ENCODE data around the gene GALNT2. TPM values are rescaled to one million over a fixed set of nuclear protein-coding genes. Genes with fewer than 3 reads are reported as not detected.

The GALNT2 gene
- total RNA-seq, 1 experiment from 2014 or later, result 47.0 TPM

DNA sequence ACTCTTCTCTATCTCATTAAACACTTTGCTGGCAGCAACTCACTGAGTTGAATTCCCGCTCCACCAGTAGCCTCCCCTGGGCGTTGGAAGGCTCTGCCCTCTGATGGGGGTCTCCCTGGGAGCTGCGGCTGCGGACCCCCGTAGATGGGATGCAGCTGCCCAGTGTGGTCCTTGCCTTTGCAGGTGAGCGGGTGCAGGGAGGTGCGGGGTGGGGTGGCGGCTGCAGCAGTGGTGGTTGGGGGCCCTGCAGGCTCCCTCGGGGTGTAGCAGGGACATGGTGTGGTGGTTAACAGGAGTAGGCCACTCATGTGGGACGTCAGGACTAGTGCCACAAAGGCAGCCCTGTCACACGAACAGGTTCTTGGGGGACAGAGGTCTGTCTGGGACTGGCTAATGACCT, 42.0 kb downstream of the GALNT2 start:
- DNase-seq (ENCODE audit: extremely low read depth, low read depth), result no peak

GRCh38 chr1:230109895-230110667, 43.0 kb downstream of the GALNT2 start:
- DNase-seq (ENCODE audit: extremely low read depth, low read depth), result no peak

GRCh38 chr1:230110971-230111370, 43.9 kb downstream of the GALNT2 start:
- no peak for DNase-seq (ENCODE audit: extremely low read depth, low read depth)

DNA sequence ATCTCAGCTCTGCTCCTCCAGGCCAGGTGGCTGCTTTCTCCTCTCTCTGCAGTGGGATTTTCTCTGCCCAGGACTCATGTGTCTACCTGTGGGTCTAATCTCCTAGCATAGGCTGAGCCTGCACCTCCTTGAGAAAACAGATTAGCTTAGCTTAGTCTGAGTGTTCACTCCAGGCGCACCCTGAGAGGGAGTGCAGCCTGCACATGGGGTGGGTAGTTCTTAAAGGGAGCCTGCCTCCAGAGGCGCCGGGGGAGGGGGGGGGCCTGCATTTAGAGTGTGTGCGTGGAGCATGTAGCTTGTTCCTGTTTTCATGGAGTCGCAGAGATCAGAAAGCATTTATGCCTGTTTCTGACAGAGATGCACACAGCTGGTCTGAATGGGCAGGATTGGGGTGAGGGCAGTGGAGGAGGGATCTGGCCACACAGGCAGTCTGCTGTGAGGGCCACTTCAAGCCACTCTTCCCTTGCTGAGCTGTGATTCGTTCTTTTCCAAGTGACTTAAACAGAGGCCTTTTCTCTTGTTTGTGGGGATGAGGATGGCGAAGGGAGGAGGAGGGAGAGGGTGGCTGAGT, 45.2 kb downstream of the GALNT2 start:
- no peak for DNase-seq (ENCODE audit: extremely low read depth, low read depth)

DNA sequence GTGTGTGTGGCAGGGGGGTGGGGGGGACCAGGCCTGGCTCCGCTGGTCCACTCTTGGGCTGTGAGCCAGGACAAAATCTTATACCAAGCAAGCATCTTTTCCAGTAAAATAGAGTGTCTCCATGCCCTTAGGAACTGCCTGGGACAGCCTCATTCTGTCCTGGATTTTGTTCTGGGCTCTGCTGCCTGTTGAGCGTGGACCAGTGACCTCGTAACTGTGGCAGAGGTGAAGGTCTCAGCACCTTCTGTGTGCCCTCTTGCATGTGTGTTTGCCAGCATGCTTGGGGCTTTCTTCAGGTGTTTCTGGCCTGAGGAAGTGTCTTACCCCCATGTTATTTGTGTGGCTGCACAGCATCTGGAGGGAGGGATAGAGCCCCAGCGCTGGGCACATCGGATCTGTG, 45.7 kb downstream of the GALNT2 start:
- no peak for DNase-seq (ENCODE audit: extremely low read depth, low read depth)

- DNase-seq (ENCODE audit: extremely low read depth, low read depth), result no peak
Observed at GRCh38 chr1:230113235-230113592, 46.2 kb downstream of the GALNT2 start.

GRCh38 chr1:230113593-230114236, 46.7 kb downstream of the GALNT2 start:
- DNase-seq (ENCODE audit: extremely low read depth, low read depth), result peak; percentile 69

- no peak for DNase-seq (ENCODE audit: extremely low read depth, low read depth)
Observed at GRCh38 chr1:230114237-230114651, 47.2 kb downstream of the GALNT2 start.

- no peak for DNase-seq (ENCODE audit: extremely low read depth, low read depth)
Observed at GRCh38 chr1:230117694-230118093, 50.7 kb downstream of the GALNT2 start.

DNA sequence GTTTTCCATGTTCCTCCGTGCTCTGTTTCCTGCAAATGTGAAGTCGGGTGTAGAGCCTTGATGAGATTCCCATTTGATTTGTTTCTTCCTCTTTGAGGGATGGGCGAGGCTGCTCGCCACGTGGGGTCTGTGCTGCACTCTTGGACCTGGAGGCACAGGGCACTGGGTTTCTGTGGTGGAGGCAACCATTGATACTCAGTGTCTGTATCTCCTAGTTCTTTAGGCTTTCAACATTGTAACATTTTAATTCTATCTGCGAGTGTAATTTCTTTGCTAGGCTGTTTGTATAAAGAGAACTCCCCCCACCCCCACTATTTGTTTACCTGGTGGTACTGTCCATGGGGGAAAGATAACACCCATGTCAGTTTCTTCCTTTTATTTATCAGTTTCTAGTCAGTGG, 52.3 kb downstream of the GALNT2 start:
- no peak for DNase-seq (ENCODE audit: extremely low read depth, low read depth)

GRCh38 chr1:230120289-230120920, 53.4 kb downstream of the GALNT2 start:
- DNase-seq (ENCODE audit: extremely low read depth, low read depth), result no peak

DNA sequence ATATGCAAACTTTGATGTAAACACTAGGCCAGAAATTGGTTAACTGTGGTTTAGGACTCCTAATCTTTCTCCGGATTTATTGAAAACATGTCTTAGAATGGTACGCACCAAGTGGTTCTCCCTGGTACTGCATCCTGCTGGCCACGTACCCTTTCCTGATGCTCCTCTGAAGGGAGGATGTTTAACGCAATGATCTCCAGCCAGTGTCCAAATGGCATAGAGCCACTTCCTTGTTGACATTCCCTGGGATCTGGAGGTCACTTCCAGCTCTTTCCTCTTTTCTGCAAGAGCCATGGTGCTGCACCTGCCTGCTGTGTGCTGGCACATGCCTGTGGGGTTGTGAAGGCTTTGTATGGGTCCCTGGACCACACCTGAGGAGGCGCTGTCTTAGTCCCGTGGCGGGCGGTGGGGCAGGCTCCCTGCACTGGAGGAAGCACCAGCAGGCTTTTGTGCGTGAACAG, 53.9 kb downstream of the GALNT2 start:
- DNase-seq (ENCODE audit: extremely low read depth, low read depth), result peak; percentile 38

DNA sequence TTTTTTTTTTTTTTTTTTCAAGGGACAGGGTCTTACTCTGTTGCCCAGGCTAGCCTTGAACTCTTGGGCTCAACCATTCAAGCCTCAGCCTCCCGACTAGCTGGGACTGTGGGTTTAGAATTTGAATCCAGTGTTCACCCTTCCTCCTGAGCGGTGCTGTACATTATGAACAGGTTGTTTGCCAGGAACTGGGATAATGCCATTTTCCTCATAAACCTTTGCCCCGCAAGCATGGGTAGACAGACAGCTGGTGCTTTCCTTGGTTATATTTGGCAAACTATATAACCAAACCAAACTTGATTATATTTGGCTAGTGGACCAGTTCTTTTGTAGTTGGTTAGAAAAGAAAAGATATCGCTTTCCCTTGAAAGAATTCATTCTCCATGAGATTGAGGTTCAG, 54.9 kb downstream of the GALNT2 start:
- no peak for DNase-seq (ENCODE audit: extremely low read depth, low read depth)

- no peak for DNase-seq (ENCODE audit: extremely low read depth, low read depth)
Observed at GRCh38 chr1:230122366-230123279, 55.6 kb downstream of the GALNT2 start.

- DNase-seq (ENCODE audit: extremely low read depth, low read depth), result no peak
Observed at GRCh38 chr1:230123280-230124185, 56.5 kb downstream of the GALNT2 start.

DNA sequence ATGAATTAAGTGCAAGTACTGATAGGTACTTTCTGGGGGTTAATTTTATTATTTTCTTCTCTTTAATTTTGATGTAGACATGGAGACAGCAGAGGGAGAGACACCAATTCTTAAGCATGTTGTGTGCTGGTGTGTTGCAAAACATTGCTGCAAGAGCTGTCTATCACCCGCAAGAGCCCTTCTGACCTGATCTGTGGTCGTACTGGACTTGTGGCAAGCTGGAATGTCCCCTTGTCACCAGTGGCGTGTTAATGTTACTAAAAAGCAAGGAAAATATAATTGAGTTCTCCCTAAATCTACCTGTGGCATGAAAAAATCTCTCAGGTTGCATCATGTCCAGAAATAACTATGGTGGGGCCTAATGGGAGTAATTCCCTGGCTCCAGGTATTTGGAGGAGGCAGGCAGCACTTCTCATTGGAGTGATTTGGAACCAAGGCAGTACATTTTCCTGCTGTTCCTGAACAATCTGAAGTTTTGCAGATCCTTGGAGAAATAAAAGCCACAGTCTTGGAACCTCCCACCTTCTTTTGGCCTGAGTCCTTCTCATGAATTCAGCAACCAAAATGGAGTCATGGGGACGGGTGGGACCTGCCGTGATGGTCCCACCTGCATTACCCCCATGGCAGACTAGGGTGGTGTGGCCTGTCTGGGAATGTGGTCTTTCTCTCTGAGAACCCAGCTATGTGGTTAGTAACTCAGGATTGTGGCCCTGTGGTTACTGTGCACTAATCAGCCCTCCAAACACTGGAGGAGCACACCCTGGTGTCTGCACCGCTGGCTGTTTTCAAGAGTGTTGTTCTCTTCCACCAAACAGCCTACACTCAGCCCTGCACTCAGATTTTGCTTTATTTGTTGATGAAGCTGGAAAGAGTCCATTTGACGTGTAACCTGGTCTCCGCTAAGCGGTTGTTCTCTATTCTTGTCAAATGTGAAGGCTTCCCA, 57.4 kb downstream of the GALNT2 start:
- no peak for DNase-seq (ENCODE audit: extremely low read depth, low read depth)

- no peak for DNase-seq (ENCODE audit: extremely low read depth, low read depth)
Observed at GRCh38 chr1:230125141-230125540, 58.1 kb downstream of the GALNT2 start.
